Gastroesophageal sphincter (tissue), 3 donors: ENCODE data around the gene PSMB7.

Experiments
- POLR2A ChIP-seq, 2 donors: fragments of 450-650 bp; IDR thresholded peaks; one replicate each; pipeline ENCODE4 v1.6.1; 2017; ENCODE audit warnings: antibody characterized with exemption in 2 of 2, mild to moderate bottlenecking in 2 of 2, moderate library complexity in 1 of 2
- POLR2AphosphoS5 ChIP-seq: sonication (generic); formaldehyde crosslinking; IDR thresholded peaks from one replicate; pipeline ENCODE4 v1.6.1; 2017; ENCODE audit warnings: antibody characterized with exemption
- TF ChIP-seq, protein P1 (sequence below), 4 experiments: fragments of 200-600 bp in 2 of 4; fragments of 450-650 bp in 2 of 4; sonication (generic) in 1 of 4; IDR thresholded peaks; one replicate each; pipeline ENCODE4 v1.5.1; 2017 to 2019; ENCODE audit warnings: antibody characterized with exemption in 4 of 4, mild to moderate bottlenecking in 2 of 4, moderate library complexity in 2 of 4

DNA sequence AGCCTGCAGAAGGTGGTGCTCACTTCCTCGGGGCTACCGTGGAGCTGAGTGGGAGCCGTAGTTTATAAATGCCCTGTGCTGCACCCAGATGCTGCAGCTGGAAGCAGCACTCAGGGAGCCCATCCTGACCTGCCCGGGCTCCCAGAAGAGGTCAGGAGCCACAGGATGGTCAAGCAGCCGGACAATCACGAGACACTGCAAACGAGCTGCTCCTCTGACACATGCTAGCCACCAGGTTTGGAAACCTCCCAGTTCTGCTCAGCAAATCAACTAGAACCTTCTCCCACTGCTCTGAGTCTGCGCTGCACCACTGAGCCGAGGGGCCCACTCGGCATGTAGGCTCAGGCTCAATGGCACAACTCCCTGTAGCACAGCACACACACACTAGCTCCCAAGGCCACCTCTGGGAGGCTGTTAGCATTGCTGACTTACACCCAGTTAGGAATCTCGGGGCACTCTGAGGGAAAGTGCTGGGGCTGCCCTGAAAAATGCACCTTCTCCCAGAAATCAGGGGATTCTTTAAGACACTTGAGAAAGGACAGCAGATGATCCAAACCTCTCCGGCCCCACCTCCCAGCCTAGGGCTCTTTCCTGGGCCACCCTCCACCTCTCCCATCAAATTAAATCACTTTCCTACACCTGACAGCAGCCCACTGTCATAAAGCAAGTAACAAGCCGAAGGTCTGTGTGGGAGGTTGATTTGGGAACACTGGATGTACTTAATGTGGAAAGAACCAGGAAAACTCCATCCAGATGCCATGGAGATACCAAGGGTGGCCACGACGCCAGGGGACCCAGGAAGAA lies 59.1 kb downstream of the PSMB7 start:
- TF ChIP-seq, protein P1, sequence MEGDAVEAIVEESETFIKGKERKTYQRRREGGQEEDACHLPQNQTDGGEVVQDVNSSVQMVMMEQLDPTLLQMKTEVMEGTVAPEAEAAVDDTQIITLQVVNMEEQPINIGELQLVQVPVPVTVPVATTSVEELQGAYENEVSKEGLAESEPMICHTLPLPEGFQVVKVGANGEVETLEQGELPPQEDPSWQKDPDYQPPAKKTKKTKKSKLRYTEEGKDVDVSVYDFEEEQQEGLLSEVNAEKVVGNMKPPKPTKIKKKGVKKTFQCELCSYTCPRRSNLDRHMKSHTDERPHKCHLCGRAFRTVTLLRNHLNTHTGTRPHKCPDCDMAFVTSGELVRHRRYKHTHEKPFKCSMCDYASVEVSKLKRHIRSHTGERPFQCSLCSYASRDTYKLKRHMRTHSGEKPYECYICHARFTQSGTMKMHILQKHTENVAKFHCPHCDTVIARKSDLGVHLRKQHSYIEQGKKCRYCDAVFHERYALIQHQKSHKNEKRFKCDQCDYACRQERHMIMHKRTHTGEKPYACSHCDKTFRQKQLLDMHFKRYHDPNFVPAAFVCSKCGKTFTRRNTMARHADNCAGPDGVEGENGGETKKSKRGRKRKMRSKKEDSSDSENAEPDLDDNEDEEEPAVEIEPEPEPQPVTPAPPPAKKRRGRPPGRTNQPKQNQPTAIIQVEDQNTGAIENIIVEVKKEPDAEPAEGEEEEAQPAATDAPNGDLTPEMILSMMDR (IDR thresholded peaks at IDR 0.05) = no peak
- no peak for TF ChIP-seq POLR2A (IDR thresholded peaks at IDR 0.05)
- no peak for TF ChIP-seq POLR2AphosphoS5
